Neutrophil (primary cell): ENCODE measurements around the gene LAMA4.

ENCODE experiments used
- H3K27ac ChIP-seq: fragments of 200-600 bp; sonication (generic); 2 replicates; pipeline ENCODE4 v1.5.1; 2016; ENCODE audit warnings: mild to moderate bottlenecking, moderate library complexity
- H3K27me3 ChIP-seq: fragments of 200-600 bp; sonication (generic); 2 replicates; pipeline ENCODE4 v1.6.0; 2016; ENCODE audit warnings: mild to moderate bottlenecking
- H3K36me3 ChIP-seq: fragments of 200-600 bp; sonication (generic); 2 replicates; pipeline ENCODE4 v1.5.1; 2017
- H3K4me1 ChIP-seq, 2 experiments: fragments of 200-600 bp in 1 of 2; sonication (generic) in 1 of 2; 1 replicate in 1 of 2; 2 replicates in 1 of 2; pipeline versions ENCODE4 v1.5.1 to v1.6.1; 2013 to 2016; ENCODE audit warnings: low read depth in 1 of 2, low read length in 1 of 2, mild to moderate bottlenecking in 1 of 2, moderate library complexity in 1 of 2; ENCODE audit not compliant: control insufficient read depth in 1 of 2, insufficient read depth in 1 of 2
- H3K4me3 ChIP-seq, 2 experiments: fragments of 200-600 bp in 1 of 2; sonication (generic) in 1 of 2; 1 replicate in 1 of 2; 2 replicates in 1 of 2; pipeline ENCODE4 v1.5.1; 2013 to 2016; ENCODE audit warnings: low read depth in 1 of 2, low read length in 1 of 2, mild to moderate bottlenecking in 1 of 2, moderate library complexity in 1 of 2
- H3K9me3 ChIP-seq: fragments of 200-600 bp; sonication (generic); 2 replicates; pipeline ENCODE4 v1.5.1; 2016
- TF ChIP-seq, protein P1 (sequence below): fragments of 200-600 bp; sonication (generic); IDR thresholded peaks from 2 replicates; pipeline ENCODE4 v1.5.1; 2016; ENCODE audit warnings: antibody characterized with exemption

Gene LAMA4

DNA sequence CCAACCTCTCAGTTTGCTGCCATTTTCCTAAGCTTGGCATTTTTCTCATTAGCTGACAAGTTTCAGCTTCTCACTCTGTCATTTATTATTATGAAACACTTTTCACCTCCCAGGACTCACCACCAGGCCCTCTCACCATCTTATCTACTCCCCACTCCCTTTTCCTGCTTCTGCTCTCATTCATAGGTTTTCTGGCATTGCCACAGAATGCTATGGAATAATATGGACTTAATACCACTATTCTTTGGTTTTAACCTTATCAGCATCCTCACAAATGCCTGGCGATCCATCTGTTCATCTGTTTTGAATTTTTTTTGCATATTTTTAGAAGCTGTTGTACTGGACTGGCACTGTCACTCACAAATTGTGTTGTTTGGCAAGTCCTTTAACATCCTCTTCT, 16.4 kb upstream of the LAMA4 start:
- H3K36me3 ChIP-seq, result no peaks in the 10 kb centered on the region
- H3K27me3 ChIP-seq, result no peaks in the 10 kb centered on the region
- no peaks in the 10 kb centered on the region for H3K9me3 ChIP-seq
- no peaks in the 10 kb centered on the region for H3K4me1 ChIP-seq
- H3K4me3 ChIP-seq, result no peak overlapping the region
- TF ChIP-seq, protein P1, sequence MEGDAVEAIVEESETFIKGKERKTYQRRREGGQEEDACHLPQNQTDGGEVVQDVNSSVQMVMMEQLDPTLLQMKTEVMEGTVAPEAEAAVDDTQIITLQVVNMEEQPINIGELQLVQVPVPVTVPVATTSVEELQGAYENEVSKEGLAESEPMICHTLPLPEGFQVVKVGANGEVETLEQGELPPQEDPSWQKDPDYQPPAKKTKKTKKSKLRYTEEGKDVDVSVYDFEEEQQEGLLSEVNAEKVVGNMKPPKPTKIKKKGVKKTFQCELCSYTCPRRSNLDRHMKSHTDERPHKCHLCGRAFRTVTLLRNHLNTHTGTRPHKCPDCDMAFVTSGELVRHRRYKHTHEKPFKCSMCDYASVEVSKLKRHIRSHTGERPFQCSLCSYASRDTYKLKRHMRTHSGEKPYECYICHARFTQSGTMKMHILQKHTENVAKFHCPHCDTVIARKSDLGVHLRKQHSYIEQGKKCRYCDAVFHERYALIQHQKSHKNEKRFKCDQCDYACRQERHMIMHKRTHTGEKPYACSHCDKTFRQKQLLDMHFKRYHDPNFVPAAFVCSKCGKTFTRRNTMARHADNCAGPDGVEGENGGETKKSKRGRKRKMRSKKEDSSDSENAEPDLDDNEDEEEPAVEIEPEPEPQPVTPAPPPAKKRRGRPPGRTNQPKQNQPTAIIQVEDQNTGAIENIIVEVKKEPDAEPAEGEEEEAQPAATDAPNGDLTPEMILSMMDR, result no peak
- no peak overlapping the region for H3K27ac ChIP-seq

DNA sequence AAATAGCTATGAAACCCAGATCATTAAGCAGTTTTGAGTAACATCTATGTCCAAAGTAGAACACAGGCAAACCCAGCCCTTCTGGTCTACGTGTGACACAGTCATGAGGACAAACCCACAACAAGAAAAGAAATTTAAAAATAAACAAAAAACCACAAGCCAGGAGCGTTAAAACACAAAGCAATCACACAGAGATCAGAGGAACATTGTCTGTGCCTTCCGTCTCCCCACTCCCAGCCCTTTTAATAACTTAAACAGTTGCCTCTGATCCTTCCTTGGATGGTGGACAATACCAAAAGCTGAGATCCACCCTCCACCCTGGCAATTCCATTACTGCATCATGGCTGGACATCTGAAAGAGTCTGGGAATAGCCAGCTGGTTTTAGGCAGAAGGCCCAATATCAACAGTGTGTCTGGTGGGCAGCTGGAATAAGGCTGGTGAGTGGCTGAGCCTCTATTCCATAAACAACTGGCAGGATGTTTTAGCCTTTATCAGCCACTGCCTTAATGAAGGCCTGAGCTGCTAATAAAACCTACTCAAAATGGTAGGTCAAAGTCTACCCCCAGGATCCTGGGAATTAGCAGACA, 15.7 kb upstream of the LAMA4 start:
- Histone ChIP-seq H3K9me3 (no peaks in the 10 kb centered on the region), H3K36me3 (no peaks in the 10 kb centered on the region), H3K27me3 (no peaks in the 10 kb centered on the region), H3K4me3 (no peak overlapping the region), H3K4me1 (no peaks in the 10 kb centered on the region), H3K27ac (no peak overlapping the region)
- TF ChIP-seq, protein P1, result no peak

DNA sequence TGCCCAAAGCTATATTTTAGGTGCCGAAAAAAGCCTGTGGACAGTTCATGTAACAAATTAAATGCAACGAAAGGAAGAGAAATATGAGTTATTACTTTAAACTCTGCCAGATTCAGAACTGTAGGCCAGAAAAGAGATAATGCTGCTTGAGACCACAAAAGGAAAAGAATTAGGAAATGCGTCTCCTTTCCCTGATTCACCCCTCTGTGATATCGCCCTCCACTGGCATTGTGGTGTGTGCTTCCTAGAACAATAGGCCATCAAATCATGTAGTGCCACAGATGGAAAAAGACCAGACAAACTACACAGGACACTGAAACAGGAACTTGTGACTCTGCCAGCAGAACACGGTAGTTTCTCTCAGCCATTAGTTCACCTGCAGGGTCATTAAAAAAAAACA, 14.7 kb upstream of the LAMA4 start:
- H3K36me3 ChIP-seq, result no peaks in the 10 kb centered on the region
- TF ChIP-seq, protein P1, result no peak
- no peaks in the 10 kb centered on the region for H3K27me3 ChIP-seq
- no peaks in the 10 kb centered on the region for H3K9me3 ChIP-seq
- H3K4me1 ChIP-seq, result no peaks in the 10 kb centered on the region
- no peak overlapping the region for H3K4me3 ChIP-seq
- no peak overlapping the region for H3K27ac ChIP-seq

DNA sequence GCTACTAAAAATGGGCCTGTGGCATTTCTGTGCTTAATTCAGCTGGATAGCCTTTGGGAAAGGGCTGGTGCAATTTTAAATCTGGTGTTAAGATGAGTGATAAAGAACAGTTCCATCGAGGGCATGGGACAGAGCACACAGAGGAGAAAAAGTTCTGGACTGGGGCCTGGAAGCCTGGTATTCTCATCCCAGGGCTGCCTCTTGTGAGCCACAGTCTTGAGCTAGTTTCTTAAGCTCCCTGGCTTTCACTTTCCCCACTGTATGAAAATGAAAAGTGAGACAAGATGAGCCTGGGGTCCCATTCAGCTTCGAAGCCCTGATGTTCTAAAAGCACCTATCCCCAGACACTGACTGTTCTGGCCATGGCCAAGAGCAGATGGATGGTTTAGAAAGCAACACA, 14.3 kb upstream of the LAMA4 start:
- Histone ChIP-seq H3K27me3 (no peaks in the 10 kb centered on the region), H3K9me3 (no peaks in the 10 kb centered on the region), H3K27ac (no peak overlapping the region), H3K36me3 (no peaks in the 10 kb centered on the region), H3K4me3 (no peak overlapping the region), H3K4me1 (no peaks in the 10 kb centered on the region)
- TF ChIP-seq, protein P1, result no peak

DNA sequence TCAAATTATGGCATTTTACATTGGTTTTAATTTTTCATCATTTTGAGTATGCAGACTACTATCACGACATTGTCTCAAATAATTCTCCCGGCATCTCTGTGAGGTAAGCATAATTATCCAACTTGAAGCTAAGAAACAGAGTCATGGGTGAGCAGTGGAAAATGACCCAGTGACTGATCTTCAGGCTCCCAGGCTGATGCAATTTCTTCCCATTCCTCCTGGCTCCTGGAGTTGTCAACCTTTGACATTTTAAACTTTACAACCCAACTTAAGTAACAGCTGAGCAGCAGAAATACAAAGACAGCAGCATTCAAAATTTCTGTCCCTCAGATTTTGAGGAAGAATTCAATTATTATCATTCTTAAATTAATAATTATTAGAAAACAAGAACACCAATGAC, 13.7 kb upstream of the LAMA4 start:
- H3K36me3 ChIP-seq, result no peaks in the 10 kb centered on the region
- H3K4me3 ChIP-seq, result no peak overlapping the region
- H3K27ac ChIP-seq, result no peak overlapping the region
- TF ChIP-seq, protein P1, result no peak
- H3K27me3 ChIP-seq, result no peaks in the 10 kb centered on the region
- no peaks in the 10 kb centered on the region for H3K4me1 ChIP-seq
- H3K9me3 ChIP-seq, result no peaks in the 10 kb centered on the region

DNA sequence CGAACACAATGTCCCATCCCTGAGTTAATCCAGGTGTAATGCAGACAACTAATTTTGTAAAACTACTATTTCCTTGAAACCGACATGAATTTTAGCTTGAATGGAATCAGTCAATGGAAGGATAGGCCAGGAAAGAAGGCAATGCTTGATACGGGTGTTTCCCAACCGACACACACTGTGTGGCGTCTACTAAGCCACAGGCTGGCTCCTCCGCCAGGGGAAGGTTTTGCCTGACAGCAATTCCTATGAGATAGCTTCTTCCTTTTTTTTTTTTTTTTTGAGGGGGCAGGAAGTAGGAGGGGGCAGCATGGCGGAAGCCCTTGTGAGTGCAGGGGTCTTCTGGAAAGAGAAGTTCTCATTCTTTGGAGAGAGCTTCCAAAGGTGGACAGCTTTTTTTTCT, 12.0 kb upstream of the LAMA4 start:
- TF ChIP-seq, protein P1, result no peak

More for the DNA sequence above, 12.0 kb upstream of the LAMA4 start:
- no peak overlapping the region for H3K27ac ChIP-seq
- H3K27me3 ChIP-seq, result no peaks in the 10 kb centered on the region
- no peaks in the 10 kb centered on the region for H3K9me3 ChIP-seq
- no peaks in the 10 kb centered on the region for H3K4me1 ChIP-seq
- H3K4me3 ChIP-seq, result no peak overlapping the region
- H3K36me3 ChIP-seq, result no peaks in the 10 kb centered on the region
